Heart right ventricle (tissue), 16 donors: ENCODE measurements around the gene S100A10. TPM values are rescaled to one million over a fixed set of nuclear protein-coding genes. Genes with fewer than 3 reads are reported as not detected.

Experiments
- ATAC-seq, 8 donors: fragments of 200-7000 bp; cut with Tn5 transposase; one replicate each; pipeline ENCODE4 v1.9.1; 2020; ENCODE audit warnings: mild to moderate bottlenecking in 8 of 8, moderate library complexity in 8 of 8, moderate number of reproducible peaks in 1 of 8
- DNase-seq, 2 donors: peaks; one replicate each; pipeline ENCODE4 v3.0.0-alpha.2; 2020
- H3K27ac ChIP-seq, 10 donors: fragments of 200-600 bp; sonication (generic) in 2 of 10; one replicate each; pipeline versions ENCODE4 v1.5.0 to v1.8.0; 2020 to 2022; ENCODE audit warnings: mild to moderate bottlenecking in 3 of 10
- H3K27me3 ChIP-seq, 7 donors: fragments of 200-600 bp; one replicate each; pipeline ENCODE4 v1.8.0; 2021 to 2022; ENCODE audit warnings: mild to moderate bottlenecking in 2 of 7
- H3K36me3 ChIP-seq, 9 donors: fragments of 200-600 bp; sonication (generic) in 1 of 9; one replicate each; pipeline versions ENCODE4 v1.5.0 to v1.8.0; 2020 to 2022; ENCODE audit warnings: mild to moderate bottlenecking in 2 of 9
- H3K4me1 ChIP-seq, 9 donors: fragments of 200-600 bp; sonication (generic) in 1 of 9; one replicate each; pipeline versions ENCODE4 v1.5.0 to v1.8.0; 2020 to 2022; ENCODE audit warnings: mild to moderate bottlenecking in 4 of 9
- H3K4me3 ChIP-seq, 10 donors: fragments of 200-600 bp; sonication (generic) in 2 of 10; one replicate each; pipeline versions ENCODE4 v1.5.0 to v1.8.0; 2020 to 2022; ENCODE audit warnings: mild to moderate bottlenecking in 7 of 10, moderate library complexity in 2 of 10
- H3K9me3 ChIP-seq, 11 donors: fragments of 200-600 bp in 10 of 11; sonication (generic) in 2 of 11; one replicate each; pipeline versions ENCODE4 v1.5.0 to v1.8.0; 2013 to 2022; ENCODE audit warnings: mild to moderate bottlenecking in 2 of 11, control low read depth in 1 of 11, moderate library complexity in 1 of 11
- WGBS, 2 donors: extraction: QIAGEN DNeasy Blood & Tissue Kit; methylation state at CpG; one replicate each; pipeline ENCODE4 v1.1.7; 2013; ENCODE audit warnings: inconsistent platforms in 1 of 2; 5-methylcytosine and 5-hydroxymethylcytosine counted together
- intact Hi-C, 10 donors: fragments of 100-400 bp; cut with DNase I; formaldehyde crosslinking; loops; one replicate each; pipeline versions ENCODE4 v1.11.1 to v1.14.2; 2022
- polyA plus RNA-seq, 2 donors: library from polyadenylated mRNA; stranded (reverse); fragments of 200-250 nt; gene quantifications; one replicate each; pipeline ENCODE4 v1.2.3, GENCODE V29; 2013
- total RNA-seq, 10 donors: library from RNA; stranded (reverse); fragmentation: NEBNext Ultra II Directional in 3 of 10; extraction: Animal tissue kit (Norgen Biotek cat#: 25700) in 3 of 10; gene quantifications; one replicate each; pipeline versions ENCODE4 v1.2.1 to v1.2.4, GENCODE V29; 2021 to 2023
- TF ChIP-seq, protein P1 (sequence below), 9 donors: fragments of 200-600 bp; sonication (generic) in 2 of 9; IDR thresholded peaks; one replicate each; pipeline versions ENCODE4 v1.5.0 to v1.8.0; 2021 to 2022; ENCODE audit warnings: antibody characterized with exemption in 9 of 9, mild to moderate bottlenecking in 5 of 9, moderate library complexity in 1 of 9
- donor health status: Arrhythmogenic right ventricular cardiomyopathy.
- donor health status: ischemic (EF 13 %, LVEDD 7.1; RV severe dilation, severe dysfunction).
- donor health status: healthy with polysubstance abuse.
- donor health status: DM: no; HTN: yes; CAD: no.
- donor health status: DM: no; HTN: no; CAD: no.
- donor health status: ischemic (EF 25% LVEDD 6.9; RV normal size, moderate dysfunction).
- donor health status: ischemic (EF 25% LVEDD 5.7; RV mildly dilated, moderate dysfunction).
- donor health status: healthy.
- donor health status: DM: yes; HTN: yes; CAD: no.
- donor health status: Ischemic cardiomyopathy.
- donor health status: ischemic (EF 35%, LVEDD 5.7; RV mildly dilated, moderate dysfunction).
- donor health status: nonischemic (EF 11% LVEDD 7.7; RV severe dilation, severe dysfunction).
- donor health status: DM: yes; HTN: yes; CAD: no.
- donor health status: PGD.
- donor health status: ischemic (EF 29% LVEDD 5.4; RV normal size, mild dysfunction).
- donor health status: nonischemic (EF 23%, LVEDD 6.1; RV moderate dilation, normal function).

Gene S100A10
- total and polyA plus RNA-seq, 12 donors: 71.3 to 519 (median 245) TPM

DNA sequence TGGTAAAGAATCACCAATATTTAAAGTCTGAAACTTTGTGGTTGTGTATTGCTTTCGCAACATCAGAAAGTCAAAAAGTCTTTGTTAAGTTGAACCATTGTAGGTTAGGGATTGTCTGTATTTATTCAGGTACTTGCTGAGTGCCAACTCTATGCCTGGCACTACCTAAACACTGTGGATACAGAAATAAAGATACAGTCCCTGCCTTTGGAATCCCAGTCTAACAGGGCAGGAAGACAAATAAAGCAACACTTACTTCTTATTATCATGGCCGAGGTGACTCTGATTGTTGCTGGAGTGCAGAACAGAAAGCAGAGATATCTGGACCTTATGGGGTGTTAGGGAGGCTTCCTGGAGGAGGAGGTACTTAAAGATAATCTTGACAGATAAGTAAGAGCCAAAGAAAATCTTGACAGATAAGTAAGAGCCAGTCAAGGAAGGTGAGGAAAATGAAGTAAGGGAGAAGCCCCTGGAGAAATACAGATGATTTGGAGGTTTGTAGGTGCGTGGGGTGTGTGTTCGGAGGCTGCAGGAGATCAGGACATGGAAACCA, 11.8 kb upstream of the S100A10 start:
- TF ChIP-seq, protein P1, sequence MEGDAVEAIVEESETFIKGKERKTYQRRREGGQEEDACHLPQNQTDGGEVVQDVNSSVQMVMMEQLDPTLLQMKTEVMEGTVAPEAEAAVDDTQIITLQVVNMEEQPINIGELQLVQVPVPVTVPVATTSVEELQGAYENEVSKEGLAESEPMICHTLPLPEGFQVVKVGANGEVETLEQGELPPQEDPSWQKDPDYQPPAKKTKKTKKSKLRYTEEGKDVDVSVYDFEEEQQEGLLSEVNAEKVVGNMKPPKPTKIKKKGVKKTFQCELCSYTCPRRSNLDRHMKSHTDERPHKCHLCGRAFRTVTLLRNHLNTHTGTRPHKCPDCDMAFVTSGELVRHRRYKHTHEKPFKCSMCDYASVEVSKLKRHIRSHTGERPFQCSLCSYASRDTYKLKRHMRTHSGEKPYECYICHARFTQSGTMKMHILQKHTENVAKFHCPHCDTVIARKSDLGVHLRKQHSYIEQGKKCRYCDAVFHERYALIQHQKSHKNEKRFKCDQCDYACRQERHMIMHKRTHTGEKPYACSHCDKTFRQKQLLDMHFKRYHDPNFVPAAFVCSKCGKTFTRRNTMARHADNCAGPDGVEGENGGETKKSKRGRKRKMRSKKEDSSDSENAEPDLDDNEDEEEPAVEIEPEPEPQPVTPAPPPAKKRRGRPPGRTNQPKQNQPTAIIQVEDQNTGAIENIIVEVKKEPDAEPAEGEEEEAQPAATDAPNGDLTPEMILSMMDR (IDR thresholded peaks at IDR 0.05): no peak
- peaks cover 0 to 34% (median 10%) of the 10 kb centered on the region in 9 donors for H3K4me1 ChIP-seq
- H3K9me3 ChIP-seq: no peaks in the 10 kb centered on the region
- DNase-seq (no peak), ATAC-seq (peak in 5 of 8 donors; percentile 35 to 77 (median 58))
- WGBS, 2 donors: 50 to 63% methylated on average over 4 of the region's 4 CpGs
- no peak overlapping the region for H3K4me3 ChIP-seq
- H3K36me3 ChIP-seq: no peaks in the 10 kb centered on the region
- H3K27me3 ChIP-seq: peaks cover 0 to 4% (median 0%) of the 10 kb centered on the region in 7 donors
- no peak overlapping the region for H3K27ac ChIP-seq
- intact Hi-C loops: no loop called here

DNA sequence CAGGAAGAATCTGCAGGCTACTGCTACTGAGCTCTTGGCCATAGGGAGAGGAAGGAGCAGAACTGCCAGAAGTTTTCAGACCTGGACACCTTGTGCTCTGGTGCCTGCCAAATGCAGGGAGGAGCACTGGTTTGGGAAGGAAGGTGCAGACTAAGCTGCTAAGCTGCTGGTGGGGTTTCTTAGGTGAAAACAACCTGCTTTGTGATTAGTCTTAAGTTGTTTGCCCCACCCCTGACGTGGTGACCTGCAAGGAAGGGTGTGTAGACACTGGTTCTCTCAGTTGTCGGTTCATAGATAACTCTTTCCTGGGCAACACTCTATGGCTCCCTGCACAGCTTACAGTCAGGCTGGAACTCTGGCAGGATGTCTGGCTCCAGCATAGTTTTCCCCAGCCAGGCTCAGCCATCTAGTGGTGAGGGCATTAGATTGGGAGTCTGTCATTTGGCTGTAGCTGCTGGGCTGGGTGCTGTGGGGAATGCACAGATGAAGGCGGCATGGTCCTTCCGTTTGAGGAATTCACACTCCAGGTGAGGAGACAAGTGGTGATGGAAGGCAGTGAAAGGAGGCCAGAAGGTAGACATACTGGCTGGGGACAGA, 10.3 kb upstream of the S100A10 start:
- Histone ChIP-seq H3K4me3 (no peak overlapping the region), H3K36me3 (no peaks in the 10 kb centered on the region), H3K4me1 (peaks cover 0 to 34% (median 10%) of the 10 kb centered on the region in 9 donors), H3K27ac (no peak overlapping the region), H3K27me3 (peaks cover 0 to 4% (median 0%) of the 10 kb centered on the region in 7 donors), H3K9me3 (no peaks in the 10 kb centered on the region)
- intact Hi-C loops: loop anchor here in 3 of 10 donors (5.0 kb wide), 1 partner anchor 37 kb away; no protein-coding TSS in a partner anchor
- TF ChIP-seq, protein P1 (IDR thresholded peaks at IDR 0.05): peak in 3 of 9 donors; percentile 16 to 27 (median 23)
- DNase-seq: no peak
- 31 to 42% methylated on average over 4 of the region's 4 CpGs for WGBS, 2 donors
- ATAC-seq: peak in 5 of 8 donors; percentile 36 to 52 (median 44)

DNA sequence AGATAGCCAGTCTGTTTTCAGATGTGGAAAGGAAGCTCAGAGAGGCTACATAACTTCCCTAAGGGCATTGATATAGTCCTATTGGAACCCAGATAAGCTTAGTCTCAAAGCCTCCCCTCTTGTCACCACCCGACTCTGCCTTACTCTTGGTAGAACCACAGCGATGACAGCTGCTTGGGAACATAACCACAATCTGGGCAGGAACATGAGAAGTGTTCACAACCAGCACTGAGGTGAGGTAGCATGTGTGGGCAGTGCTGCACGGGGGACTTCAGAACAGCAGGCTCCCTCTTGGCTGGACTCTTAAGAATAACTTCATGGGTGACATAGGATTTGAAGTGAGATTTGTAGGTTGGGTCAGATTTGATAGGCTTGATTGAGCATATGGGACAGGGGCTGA, 9.3 kb upstream of the S100A10 start:
- Histone ChIP-seq H3K4me3 (no peak overlapping the region), H3K27me3 (peaks cover 0 to 4% (median 0%) of the 10 kb centered on the region in 7 donors), H3K9me3 (no peaks in the 10 kb centered on the region), H3K36me3 (no peaks in the 10 kb centered on the region), H3K4me1 (peaks cover 0 to 34% (median 10%) of the 10 kb centered on the region in 9 donors), H3K27ac (no peak overlapping the region)
- DNase-seq (no peak), ATAC-seq (peak in 7 of 8 donors; percentile 12 to 77 (median 36))
- 17 to 28% methylated on average over 3 of the region's 3 CpGs for WGBS, 2 donors
- intact Hi-C loops: loop anchor here in 3 of 10 donors (5.0 kb wide), 1 partner anchor 36 kb away; no protein-coding TSS in a partner anchor
- TF ChIP-seq, protein P1 (IDR thresholded peaks at IDR 0.05): no peak

DNA sequence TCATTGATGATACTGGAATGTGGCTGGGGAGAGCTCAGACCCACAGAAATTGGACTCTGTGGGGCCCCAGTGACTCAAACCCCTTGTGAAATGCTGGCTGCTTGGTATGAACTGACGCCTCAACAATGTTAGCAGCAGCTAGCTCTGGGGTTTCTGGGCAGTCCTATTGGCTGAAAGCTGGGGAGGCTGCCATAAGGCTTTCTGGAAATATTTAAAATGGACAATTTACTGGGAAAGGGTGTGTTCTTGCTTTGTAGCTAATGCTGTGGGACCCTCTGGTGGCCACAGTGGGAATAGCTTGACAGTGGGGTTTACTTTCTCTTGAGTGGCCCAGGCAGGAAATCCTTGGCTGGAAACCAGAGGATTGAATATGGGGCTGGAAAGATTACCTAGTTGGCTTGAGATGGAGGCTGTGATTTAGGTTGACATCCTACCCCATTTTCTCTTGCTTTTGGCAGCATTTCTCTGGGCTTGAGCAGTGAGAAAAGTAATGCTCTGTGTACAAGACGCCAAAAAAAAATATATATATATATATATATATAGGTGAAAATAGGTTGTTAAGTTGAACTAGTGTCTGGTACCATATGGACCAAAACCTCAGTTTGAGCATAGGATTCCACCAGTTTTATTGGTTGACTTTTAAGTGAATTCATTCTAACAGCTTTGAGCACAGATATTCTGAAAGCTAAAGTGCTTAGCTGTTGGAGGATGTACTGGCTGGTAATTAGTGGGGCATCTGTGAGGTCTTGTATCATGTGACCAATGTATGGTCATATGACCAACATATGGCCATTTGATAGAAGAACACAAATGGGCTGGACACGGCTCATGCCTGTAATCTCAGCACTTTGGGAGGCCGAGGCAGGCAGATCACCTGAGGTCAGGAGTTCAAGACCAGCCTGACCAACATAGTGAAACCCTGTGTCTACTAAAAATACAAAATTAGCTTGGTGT, 8.2 kb upstream of the S100A10 start:
- Histone ChIP-seq H3K9me3 (no peaks in the 10 kb centered on the region), H3K4me1 (peaks cover 0 to 34% (median 10%) of the 10 kb centered on the region in 9 donors), H3K36me3 (no peaks in the 10 kb centered on the region), H3K27ac (peak overlapping the region in 6 of 10 donors; percentile 26 to 79 (median 45)), H3K27me3 (no peaks in the 10 kb centered on the region), H3K4me3 (no peak overlapping the region)
- intact Hi-C loops: loop anchor here in 5 of 10 donors (1.0 to 5.0 kb wide), 3 partner anchors 35 to 68 kb away; no protein-coding TSS in a partner anchor
- DNase-seq: peak; percentile 80 to 91
- ATAC-seq: peak in 7 of 8 donors; percentile 53 to 78 (median 64)
- TF ChIP-seq, protein P1 (IDR thresholded peaks at IDR 0.05): peak; percentile 90 to 97 (median 92)
- WGBS, 2 donors: 66 to 71% methylated on average over 4 of the region's 4 CpGs
